RPMI7951 (cell line): ENCODE measurements around the gene PAPOLB. TPM values are rescaled to one million over a fixed set of nuclear protein-coding genes. Genes with fewer than 3 reads are reported as not detected.
A peak's percentile ranks its signal among the peaks of the same experiment; 100 is the strongest.

Experiments
- DNase-seq: peaks from one replicate; pipeline ENCODE4 v3.0.0-alpha.2; 2012; ENCODE audit warnings: low read depth
- total RNA-seq: library from RNA; depleted of rRNA; stranded (reverse); fragments of >200 nt; shearing (Covaris generic); gene quantifications from 2 replicates; pipeline ENCODE4 v1.2.3, GENCODE V29; 2014

Gene PAPOLB
- total RNA-seq, 1 experiment from 2014 or later: not detected

DNA sequence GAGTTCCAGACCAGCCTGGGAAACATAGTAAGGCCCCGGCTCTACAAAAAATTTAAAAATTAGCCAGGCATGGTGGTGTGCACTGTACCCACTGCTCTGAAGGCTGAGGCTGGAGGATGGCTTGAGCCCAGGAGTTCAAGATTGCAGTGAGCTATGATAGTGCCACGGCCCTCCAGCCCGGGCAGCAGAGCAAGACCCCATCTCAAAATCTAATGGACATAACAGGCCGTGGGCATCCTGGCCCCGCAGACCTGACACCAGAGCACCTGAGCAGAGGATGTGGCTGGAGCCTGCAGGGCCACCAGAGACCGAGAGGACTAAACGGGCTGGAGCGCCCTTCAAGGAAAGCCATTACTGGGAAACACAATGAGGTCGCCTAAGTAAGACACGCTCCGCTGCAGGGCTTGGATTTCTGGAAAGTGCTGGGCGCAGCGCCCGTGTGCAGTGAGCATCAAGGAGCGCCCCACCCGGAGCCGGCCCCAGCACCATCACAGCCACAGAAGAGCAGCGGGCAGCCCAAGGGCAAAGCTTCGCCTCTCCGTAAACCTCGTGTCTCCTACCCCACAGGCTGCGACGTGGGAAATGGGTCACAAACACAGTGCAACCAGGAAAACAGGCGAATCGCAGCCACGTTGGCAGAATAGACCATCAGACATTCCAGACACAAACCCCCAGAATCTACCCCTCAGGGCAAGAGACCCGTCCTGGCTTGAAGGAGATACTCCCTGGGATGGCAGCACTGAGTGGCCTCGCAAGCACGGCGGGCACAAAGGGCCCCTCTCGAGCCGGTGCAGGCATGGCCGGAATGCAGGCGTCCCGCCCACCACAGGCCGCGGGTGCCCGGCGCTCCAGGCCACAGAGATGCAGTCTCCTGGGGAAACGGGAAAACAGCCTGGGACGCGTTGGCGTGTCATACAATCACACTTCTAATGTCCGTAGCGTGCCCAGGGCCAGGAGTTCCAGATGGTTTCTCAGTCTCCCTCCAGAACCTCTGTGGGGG lies 16.8 kb upstream of the PAPOLB start:
- DNase-seq: no peak

DNA sequence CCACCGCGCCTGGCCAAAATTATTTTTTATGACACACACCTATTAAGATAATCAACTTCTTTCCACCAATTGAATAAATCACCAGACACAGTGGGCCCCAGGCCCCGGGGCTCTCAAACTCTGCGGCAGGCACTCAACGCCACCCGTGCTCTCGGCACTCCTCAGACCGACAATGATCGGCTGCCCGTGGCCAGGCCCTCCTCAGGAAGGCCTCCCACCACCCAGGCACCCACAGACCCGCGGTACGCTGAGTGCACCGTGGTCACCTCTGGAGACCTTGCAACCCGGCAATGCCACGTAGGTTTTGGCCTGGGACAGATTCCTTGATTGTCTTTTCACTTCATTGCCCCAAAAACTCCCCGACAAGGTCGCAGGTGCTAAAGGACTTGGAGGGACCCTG lies 14.8 kb upstream of the PAPOLB start:
- no peak for DNase-seq

DNA sequence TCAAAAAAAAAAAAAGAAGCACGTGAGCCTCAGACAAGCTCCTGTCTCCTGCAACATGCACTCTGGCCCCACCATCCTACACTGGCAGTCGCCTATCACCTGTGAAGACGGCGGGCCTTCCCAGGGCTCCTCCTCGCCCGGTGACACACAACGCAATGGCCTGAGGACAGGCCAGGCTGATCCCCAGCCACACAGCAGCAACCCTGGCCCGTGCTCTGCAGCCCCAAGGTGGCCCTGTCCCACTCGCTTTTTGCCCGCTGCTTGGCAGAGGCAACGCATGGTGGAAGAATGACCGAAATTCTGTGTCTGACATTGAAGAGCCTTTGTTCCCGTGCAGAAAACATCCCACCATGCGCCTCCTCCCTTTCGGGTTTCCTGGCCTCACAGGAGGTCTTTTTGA lies 13.6 kb upstream of the PAPOLB start:
- DNase-seq: no peak

DNA sequence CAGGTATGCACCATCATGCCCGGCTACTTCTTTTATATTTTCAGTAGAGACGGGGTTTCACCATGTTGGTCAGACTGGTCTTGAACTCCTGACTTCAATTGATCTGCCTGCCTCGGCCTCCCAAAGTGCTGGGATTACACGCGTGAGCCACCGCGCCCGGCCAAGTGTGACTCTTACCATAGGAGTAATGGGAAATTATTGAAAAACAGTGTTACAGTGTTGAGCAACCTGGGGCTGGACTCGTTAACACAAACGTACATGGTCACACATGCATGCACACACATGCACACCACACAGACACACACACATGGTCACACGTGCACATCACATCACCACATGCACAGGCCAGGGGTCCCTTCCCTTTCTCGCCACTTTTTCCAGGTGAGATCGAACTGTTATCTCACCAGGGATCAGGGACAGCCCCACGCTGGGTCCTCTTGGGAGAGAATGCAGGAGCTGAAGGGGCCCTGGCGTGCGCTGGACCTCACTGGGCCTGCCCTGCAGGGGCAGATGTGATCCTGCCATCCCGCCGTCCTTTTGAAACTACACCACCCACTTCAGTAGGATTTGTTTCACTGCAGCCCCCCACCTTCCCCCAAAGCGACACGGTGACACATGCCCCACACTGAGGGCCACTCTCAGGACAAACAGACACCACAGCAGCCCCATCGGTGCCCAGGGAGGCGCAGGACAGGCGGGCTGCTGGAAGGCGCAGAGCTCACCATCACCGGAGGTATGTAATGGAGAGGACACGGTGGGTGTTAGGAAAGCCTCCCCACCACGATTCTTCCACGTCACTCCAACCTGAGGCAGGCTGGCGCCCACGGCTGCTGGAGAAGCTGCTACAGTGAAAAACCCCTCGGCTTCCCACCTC lies 11.5 kb upstream of the PAPOLB start:
- no peak for DNase-seq

DNA sequence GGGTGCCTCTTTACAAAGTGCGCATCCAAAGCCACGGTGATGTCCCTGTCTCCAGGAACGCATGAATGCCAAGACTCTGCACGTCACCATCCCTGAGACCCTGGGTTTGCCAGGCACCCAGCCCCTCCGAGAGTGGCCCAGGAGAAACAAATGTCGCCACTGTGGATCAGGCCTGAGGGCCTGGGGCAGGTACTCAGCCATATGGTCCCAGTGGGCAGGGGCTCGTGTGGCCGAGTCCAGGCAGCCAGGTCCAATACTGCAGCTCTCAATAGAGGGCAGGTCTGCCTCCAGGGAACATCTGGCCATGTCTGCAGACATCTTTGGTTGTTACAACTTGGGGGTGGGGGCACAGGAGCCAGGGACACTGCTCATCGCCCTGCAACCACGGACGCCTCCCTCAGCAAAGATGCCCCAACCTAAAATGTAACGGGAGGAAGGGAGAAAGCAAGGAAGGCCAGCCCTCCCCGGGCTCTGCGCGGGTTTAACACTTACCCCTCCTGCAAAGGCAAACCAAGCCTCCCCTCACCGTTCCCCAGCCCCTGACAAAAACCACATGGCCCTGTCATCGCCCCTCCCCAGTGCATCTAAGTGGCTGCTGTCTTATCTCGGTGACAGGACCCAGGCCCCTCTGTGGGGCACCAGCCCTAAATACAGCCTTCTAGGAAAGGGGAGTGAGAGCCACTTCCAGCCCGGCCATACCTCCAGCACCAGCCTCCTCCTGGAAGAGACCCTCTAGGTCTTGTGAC lies 10.3 kb upstream of the PAPOLB start:
- no peak for DNase-seq

DNA sequence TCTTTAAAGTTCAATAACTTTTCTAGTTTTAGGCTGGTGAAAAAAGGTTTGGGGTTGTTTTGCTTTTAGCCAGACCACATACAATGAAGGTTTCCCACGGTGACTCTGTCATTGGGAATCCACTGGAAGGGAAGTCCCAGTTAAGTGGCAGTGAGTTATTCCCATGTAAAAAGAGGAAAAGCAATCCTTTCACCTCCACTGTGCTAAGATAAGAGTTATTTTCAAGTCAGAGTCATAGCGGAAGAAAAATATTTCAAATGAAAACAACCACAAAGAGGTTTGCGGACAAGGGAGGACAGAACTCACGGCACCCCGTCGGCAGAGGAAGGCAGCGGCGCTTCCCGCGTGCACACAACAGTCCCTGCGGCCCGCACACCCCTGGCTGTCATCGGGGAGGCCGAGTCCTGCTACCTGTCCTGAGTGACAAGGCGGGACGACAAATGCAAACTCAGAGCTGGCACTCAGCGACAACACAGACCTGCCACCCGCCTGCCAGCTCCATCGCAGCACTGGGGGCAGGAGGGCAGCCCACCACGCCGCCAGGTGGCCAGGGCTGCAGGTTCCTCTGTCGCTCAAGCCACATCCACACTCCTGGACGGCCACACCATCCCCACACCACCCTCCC lies 9.3 kb upstream of the PAPOLB start:
- DNase-seq: no peak

DNA sequence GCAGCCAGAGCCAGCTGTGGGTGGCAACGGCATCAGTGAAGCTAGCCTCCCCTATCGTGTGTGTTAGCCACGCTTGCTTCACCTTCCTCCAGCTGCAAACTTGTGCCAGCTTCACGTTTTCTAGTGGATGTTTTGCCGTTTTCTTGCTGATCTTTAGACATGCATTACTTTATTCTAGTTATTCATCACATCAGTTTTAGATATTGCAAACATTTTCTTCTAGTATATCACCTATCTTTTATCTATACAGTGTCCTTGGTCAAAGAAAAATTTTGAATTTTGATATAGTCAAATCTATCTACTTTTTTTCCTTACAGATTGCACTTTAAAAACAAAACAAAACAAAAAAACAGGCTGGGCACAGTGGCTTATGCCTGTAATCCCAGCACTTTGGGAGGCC lies 6.7 kb upstream of the PAPOLB start:
- no peak for DNase-seq

DNA sequence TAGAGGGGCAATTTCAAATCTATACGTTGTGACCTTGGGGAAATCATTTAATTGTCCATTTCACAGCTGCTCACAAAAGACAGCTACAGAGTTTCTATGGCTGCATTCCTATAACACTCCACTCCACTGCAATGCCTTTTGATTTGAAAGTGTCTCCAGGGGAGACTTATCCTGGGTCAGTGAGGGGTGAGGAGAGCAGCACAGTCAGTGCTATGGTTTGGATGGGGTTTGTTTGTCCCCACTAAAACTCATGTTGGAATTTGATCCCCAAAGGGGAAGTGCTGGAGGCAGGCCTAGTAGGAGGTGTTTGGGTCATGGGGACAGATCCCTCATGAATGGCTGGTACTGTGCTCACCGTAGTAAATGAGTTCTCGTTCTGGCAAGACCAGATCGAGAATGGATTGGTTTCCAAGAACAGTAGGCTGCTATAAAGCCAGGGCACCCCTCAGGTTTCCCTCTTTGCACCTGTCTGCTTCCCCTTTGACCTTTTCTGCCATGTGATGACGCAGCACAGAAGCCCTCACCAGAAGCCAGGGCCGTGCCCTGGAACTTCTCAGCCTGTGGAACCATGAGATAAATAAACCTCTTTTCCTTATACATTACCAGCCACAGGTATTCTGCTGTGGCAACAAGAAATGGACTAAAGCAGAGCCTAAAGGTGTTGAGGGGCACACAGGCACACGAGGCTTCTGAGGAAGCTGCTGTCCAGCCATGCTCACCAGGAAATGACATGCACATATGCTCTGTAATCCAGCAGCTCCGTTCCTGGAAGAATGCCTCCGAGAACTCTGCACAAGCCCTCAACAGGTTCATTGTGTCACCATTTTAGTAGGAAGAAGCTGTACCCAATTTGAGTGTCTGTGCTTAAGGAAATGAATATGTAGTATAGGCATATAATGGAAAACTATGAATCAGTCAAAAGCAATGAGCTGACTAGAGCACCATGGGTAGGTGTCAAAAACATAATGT lies 5.0 kb upstream of the PAPOLB start:
- no peak for DNase-seq

DNA sequence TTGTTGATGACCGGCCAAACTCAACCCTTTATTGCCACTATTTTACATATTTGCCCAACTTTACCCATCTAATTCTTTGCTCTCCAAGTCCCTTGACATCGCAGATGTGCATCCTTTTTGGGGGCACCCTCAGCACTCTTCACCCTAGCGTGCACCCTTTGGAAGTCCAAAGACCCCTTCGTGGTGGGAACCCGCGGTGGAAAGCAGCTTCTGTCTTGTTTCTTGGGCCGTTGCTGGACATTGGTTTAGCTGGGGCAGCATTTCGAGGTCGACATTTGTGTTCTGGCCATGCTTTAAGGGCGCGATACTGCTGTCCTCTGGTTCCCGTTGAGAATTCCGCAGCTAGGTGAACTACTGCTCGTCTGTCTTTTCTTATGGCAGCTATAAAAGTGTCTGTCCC lies 326 bp upstream of the PAPOLB start:
- DNase-seq: no peak

DNA sequence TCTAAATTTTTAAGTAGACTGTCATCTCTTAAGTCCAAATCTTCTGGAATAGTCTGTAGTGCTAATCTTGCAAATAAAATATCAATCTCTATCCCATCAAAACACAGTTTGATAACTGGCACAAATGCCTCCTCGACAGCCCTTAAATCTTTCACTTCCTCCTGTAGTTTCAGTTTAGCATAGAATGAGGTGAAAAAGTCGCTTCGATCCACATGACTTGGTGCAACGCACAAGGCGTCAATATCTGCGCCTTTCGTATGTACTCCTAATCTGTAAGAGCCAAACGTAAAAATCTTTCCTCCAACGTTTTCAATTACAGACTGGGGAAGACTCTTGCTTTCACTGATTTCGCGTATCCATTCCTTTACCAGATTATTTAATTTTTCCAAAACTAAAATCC lies 603 bp downstream of the PAPOLB start:
- no peak for DNase-seq

DNA sequence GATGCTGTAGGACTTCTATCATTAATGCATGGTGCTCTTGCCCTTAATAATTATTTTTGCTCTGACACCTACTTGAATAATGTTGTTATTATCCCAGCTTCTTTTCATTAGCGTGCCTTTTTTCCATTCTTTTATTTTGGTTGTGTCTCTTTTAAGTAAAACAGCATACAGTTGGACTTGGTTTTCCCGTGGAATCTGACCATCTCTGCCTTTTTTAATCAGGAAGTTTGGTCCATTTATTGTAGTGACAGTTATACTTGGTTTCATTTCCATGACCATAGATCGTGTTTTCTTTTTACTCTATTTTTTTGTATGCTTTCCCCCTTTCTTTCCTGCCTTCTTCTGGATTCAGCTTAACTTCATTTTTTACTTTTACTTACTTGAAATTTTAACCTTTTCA lies 4.6 kb downstream of the PAPOLB start:
- DNase-seq: no peak

DNA sequence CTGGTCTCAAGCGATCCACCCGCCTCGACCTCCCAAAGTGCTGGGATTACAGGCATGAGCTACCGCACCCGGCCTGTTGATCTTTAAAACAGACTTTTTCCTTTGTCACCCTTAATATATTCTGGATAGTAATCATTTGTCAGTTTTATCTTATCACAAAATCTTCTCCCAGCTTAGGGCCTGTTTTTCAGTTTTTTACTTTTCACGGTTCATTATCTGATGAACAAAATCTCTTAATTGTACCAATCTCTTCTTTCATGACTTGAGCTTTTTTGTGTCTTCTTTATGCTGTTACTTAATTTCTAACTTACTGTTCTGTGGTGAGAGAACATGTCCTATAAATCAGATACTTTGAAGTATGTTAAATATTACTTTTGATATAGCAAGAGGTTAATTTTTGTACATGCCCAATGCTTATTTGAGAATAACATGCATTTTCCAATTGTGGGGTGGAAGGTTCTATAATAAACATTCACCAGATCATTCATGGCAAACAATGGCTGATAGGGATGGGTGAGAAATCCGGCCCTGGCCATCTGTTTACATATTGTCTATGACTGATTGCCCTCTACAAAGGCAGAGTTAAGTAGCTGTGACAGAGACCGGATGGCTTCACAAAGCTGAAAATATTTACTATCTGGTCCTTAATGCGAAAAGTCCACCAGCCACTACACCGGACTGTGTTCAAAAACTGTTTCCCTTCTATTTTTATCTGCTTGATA lies 5.3 kb downstream of the PAPOLB start:
- DNase-seq: no peak

DNA sequence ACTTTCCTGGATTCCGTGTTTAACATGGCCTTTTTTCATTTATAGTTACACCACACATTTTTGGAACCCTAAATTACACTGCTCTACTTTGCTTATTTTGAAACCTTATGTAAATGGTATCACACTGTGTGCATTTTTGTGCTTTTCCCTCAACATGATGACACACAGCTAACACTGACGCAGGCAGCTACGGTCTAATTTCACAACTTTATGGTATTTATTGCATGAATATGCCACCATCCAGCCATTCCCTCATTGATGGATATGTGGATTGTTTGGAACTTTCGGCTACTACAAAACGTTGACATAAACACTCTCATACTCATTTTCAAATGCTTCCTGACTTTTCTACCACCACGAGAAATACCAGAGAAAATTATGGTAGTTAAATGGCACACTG lies 6.9 kb downstream of the PAPOLB start:
- DNase-seq: no peak

DNA sequence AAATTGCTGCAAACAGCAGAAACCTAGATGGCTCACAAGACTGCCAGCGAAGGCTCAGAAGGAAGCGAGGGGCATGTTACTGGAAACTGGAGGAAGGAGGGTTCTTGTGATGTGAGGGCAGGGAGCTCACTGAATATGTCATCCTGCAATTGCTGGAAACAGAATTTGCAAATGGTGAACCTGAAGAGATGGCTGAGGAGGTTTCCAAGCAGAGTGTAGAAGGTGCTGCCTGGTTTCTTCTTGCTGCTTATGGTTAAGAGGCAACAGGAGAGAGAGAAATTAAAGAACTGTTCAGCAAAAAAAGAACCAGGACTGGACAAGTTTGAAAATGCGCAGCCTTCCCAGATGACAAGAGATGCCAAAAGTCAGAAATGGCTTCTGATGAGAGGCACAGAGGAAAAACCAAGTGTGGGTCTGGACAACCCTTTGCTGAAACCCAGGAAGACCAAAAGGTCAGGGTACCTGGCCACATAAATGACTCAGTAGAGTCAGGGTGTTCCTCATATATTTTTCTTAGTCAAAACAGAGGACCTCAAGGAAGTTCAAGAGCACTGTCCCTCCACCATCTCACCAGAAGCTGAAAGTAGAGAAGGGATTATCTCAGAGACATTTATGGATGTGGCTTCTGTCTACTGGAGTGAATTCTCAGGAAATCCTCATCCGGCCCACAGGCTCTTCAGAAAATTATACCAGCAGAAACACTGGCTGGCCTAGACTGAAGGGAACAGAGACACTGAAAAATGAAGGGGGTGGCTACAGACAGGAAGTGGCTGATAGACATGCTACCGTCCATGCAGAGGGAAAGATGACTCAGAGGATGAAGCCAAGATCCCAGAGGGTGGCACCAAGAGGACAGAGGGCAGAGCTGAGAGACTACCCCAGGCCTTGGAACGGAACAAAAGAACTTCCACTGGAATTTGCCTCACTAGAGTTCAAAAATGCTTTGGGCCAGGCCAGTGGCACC lies 10.1 kb downstream of the PAPOLB start:
- DNase-seq: peak; percentile 43

DNA sequence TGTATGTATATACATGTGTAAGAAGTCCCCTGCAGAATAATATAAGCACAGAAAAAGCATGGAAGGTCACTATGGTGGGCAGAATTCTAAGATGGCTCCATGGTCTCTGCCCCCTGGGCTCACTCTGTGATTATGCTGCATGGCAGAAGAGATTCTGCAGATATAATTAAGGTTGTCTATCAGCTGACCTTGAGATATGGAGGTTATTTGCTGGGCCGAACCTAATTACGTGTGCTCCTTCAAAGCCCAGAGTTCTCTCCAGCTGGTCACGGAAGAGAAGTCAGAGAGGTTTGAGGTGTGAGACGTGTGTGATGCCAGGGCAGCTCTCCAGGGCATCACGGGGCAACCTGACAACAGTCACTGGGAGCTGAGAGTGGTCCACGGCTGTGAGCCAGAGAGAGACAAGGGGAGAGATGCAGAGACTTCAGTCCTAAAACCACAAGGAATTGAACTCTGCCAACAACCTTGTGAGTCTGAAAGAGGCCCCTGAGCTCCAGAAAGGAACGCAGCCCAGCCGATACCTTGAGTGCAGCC lies 11.5 kb downstream of the PAPOLB start:
- no peak for DNase-seq

DNA sequence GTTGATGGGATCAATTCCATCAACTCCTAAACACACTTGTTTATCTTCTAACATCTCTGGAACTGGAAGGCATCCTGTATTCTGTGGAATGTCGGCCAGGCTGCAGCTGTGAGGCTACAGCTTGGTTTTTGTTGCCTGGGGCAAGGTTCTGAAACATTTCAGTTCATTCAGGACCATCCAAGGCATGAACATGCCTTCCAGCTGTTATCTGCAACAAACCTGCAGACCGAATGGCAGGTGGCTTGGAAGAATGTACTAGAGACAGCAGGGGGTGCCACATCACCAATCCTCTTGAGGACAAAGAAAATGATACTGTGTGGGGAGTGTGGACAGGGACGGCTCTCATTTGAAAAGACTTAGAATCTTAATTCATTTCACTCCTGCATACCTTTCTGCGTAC lies 12.4 kb downstream of the PAPOLB start:
- DNase-seq: peak; percentile 51

DNA sequence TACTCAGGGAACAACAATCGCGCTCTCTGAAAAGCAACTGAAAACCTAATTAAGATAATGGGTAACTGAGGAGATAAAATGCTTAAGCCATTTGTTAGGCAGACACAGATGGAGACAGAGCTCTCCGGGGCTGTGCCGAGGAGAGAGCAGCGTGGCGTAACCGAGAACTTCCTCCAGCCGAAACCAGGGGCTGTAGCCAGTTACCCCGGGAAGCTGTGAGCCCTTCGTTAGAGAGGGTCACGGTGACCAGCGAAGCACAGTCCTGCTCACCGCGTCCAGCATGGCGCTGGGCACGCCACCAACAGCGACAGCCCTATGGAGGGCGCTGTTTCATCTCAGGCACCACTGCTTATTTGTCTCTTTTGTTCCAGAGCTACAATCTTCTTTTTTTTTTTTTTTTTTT lies 16.1 kb downstream of the PAPOLB start:
- DNase-seq: no peak
